Stimulated activated CD4-positive, alpha-beta T cell treated with anti-CD3 and anti-CD28 coated beads, Interleukin-1b, Interleukin-23, amount 100 ng/mL, for 1 hour (primary cell): ENCODE measurements around the gene NPBWR2.

Source experiments
- DNase-seq, 2 donors: peaks; one replicate each; pipeline ENCODE4 v3.0.0-alpha.2; 2020; ENCODE audit warnings: low read depth in 2 of 2

NPBWR2 gene

GRCh38 chr20:64083804-64084684 lies 23.3 kb downstream of the NPBWR2 start, which contains the start of gene LKAAEAR1:
Gene LKAAEAR1 (minus strand): TSS chr20:64084398. CDS start chr20:64084219, 179 bp downstream.
- DNase-seq, result no peak

- peak; percentile 27 to 40 for DNase-seq
Measured at GRCh38 chr20:64083378-64083803, 24.0 kb downstream of the NPBWR2 start.

- no peak for DNase-seq
Measured at GRCh38 chr20:64082820-64083377, 24.5 kb downstream of the NPBWR2 start.

- no peak for DNase-seq
Measured at GRCh38 chr20:64082126-64082731, 25.1 kb downstream of the NPBWR2 start.

GRCh38 chr20:64081624-64081964 lies 25.8 kb downstream of the NPBWR2 start:
- no peak for DNase-seq

- no peak for DNase-seq
Measured at GRCh38 chr20:64080813-64081623, 26.3 kb downstream of the NPBWR2 start.

GRCh38 chr20:64080013-64080812 lies 27.2 kb downstream of the NPBWR2 start, which contains the start of gene OPRL1:
Gene OPRL1 (plus strand): TSS chr20:64080082. CDS start chr20:64092721, 12,639 bp downstream.
- no peak for DNase-seq

- peak in 1 of 2 donors; percentile 34 for DNase-seq
Measured at GRCh38 chr20:64079273-64080012, 27.9 kb downstream of the NPBWR2 start, which contains the start of gene RGS19. Gene RGS19 (minus strand): TSS chr20:64079518. CDS start chr20:64076886, 2,632 bp downstream.

- DNase-seq, result no peak
Measured at GRCh38 chr20:64078934-64079272, 28.5 kb downstream of the NPBWR2 start.

- no peak for DNase-seq
Measured at GRCh38 chr20:64077876-64078551, 29.4 kb downstream of the NPBWR2 start.

GRCh38 chr20:64077541-64077875 lies 29.9 kb downstream of the NPBWR2 start:
- no peak for DNase-seq

GRCh38 chr20:64077094-64077493 lies 30.3 kb downstream of the NPBWR2 start:
- no peak for DNase-seq

GRCh38 chr20:64076061-64076997 lies 31.0 kb downstream of the NPBWR2 start:
- DNase-seq, result no peak

- no peak for DNase-seq
Measured at GRCh38 chr20:64075556-64075955, 31.8 kb downstream of the NPBWR2 start.

- DNase-seq, result no peak
Measured at GRCh38 chr20:64074963-64075362, 32.4 kb downstream of the NPBWR2 start.

- DNase-seq, result no peak
Measured at GRCh38 chr20:64074184-64074789, 33.1 kb downstream of the NPBWR2 start.

- no peak for DNase-seq
Measured at GRCh38 chr20:64073476-64074183, 33.7 kb downstream of the NPBWR2 start.
